Measurements from ENCODE around the gene HBA2.
"Not testable (repeated sequence)": the region's sequence is repeated elsewhere in the genome, so short reads cannot be mapped to it uniquely, and the experiment has no call there.

Gene HBA2

GRCh38 chr16:185213-185612 is 12.5 kb downstream of the HBA2 start:
- Histone ChIP-seq H3K9me3 (ENCODE audit: control insufficient read depth, insufficient read depth, low read depth, low read length) (no peaks in the 10 kb centered on the region), H3K4me3 (ENCODE audit: low read depth, low read length) (no peak overlapping the region), H3K9ac (ENCODE audit: low read length) (no peak overlapping the region), H3K36me3 (ENCODE audit: control insufficient read depth, insufficient read depth, low read length) (peaks cover 45% of the 10 kb centered on the region), H3K4me1 (ENCODE audit: control insufficient read depth, insufficient read depth, low read length) (peaks cover 4% of the 10 kb centered on the region; the same call in 1 of the 2 replicates), H3K27ac (ENCODE audit: low read depth, low read length) (no peak overlapping the region), H3K27me3 (ENCODE audit: control insufficient read depth, insufficient read depth, low read length) (peaks cover 10% of the 10 kb centered on the region)

DNA sequence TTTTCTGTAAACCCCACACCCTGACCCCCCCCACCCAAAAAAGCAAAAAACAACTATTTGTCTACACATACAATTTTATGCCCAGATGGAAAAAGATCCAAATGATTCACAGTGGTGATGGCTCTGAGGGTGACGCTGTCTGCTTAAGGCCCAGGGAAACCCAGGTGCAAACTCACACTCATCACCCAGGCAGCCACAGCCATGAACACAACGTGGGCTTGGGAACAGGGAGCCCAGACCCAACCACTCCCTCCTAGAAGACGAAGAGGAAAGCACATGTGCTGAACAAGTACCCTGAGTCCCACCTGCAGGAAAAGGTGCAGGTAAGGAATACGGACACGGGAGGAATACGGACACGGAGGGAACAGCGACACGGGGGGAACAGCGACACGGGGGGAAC is 13.0 kb downstream of the HBA2 start:
- no peak overlapping the region for H3K4me3 ChIP-seq (ENCODE audit: low read depth, low read length)
- peaks cover 50% of the 10 kb centered on the region for H3K36me3 ChIP-seq (ENCODE audit: control insufficient read depth, insufficient read depth, low read length)
- no peaks in the 10 kb centered on the region for H3K9me3 ChIP-seq (ENCODE audit: control insufficient read depth, insufficient read depth, low read depth, low read length)
- H3K9ac ChIP-seq (ENCODE audit: low read length), result no peak overlapping the region
- H3K4me1 ChIP-seq (ENCODE audit: control insufficient read depth, insufficient read depth, low read length), result peaks cover 4% of the 10 kb centered on the region; the same call in 1 of the 2 replicates
- H3K27ac ChIP-seq (ENCODE audit: low read depth, low read length), result no peak overlapping the region
- peaks cover 6% of the 10 kb centered on the region for H3K27me3 ChIP-seq (ENCODE audit: control insufficient read depth, insufficient read depth, low read length)

DNA sequence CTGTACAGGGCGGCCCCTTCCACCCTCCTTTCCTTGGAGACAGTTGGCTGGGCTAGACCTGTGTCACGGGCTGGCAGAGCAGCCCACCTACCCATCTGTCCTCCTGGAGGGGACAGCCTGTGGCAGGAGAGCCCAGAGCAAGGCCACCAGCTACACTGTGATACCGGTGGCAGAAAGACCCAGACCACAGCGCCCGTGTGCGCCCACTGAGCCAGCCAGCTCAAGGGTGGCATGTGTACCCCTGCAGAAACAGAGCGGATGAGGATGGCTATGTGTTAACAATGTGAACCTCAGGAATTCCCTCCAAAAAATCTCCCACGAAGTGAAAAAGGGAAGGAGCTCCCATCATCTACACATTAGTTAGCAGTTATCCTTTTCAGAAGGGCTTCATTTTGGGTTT is 14.7 kb downstream of the HBA2 start:
- Histone ChIP-seq H3K9ac (ENCODE audit: low read length) (no peak overlapping the region), H3K36me3 (ENCODE audit: control insufficient read depth, insufficient read depth, low read length) (peaks cover 67% of the 10 kb centered on the region), H3K27me3 (ENCODE audit: control insufficient read depth, insufficient read depth, low read length) (no peaks in the 10 kb centered on the region), H3K4me3 (ENCODE audit: low read depth, low read length) (no peak overlapping the region), H3K4me1 (ENCODE audit: control insufficient read depth, insufficient read depth, low read length) (no peaks in the 10 kb centered on the region), H3K27ac (ENCODE audit: low read depth, low read length) (no peak overlapping the region), H3K9me3 (ENCODE audit: control insufficient read depth, insufficient read depth, low read depth, low read length) (no peaks in the 10 kb centered on the region)

DNA sequence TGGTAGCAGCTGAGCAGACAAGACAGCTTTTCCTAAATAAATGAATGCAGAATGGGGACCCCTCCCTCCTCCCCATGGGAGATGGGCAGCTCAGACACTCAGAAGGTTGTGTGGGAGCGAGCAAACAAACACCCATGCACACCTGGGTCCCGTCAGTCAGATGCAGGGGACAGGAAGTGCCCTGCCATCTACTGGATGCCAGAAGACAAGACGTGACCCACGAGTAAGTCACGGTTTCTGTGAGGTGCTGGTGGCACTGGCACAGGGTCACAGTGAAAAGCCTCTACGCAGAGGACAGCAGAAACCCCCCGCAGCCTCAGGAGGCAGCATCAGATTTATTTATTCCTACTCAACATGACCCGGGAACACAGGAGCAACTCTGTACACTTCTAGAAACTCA is 16.0 kb downstream of the HBA2 start:
- Histone ChIP-seq H3K9ac (ENCODE audit: low read length) (no peak overlapping the region), H3K4me1 (ENCODE audit: control insufficient read depth, insufficient read depth, low read length) (no peaks in the 10 kb centered on the region), H3K36me3 (ENCODE audit: control insufficient read depth, insufficient read depth, low read length) (peaks cover 80% of the 10 kb centered on the region), H3K9me3 (ENCODE audit: control insufficient read depth, insufficient read depth, low read depth, low read length) (no peaks in the 10 kb centered on the region), H3K27me3 (ENCODE audit: control insufficient read depth, insufficient read depth, low read length) (no peaks in the 10 kb centered on the region), H3K4me3 (ENCODE audit: low read depth, low read length) (no peak overlapping the region), H3K27ac (ENCODE audit: low read depth, low read length) (no peak overlapping the region)

DNA sequence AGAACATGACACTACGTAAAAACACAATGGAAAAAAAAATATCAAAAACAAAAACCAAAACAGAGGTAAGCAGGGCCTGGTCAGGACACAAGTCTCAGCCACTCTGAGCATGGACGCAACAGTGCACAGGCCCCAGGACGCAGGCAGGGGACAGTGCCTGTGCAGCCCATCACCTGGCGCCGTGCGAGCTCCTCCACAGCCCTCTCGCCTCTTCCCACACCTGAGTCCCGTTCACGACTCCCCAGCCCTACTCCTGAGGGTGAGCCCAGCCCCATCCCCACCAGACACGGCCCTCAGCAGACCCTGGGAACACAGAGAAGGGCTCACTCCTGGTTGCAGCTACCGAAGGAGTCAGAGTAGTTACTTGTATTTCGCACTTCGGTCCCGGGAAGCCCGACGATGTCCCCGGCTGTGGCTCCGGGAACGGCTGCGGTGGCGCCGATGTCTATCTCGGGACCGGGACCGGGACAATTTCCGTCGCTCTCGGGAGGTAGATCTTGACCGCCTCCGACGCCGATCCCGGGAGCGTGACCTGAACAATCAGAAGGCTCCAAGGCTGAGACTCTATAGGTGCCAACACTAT is 17.0 kb downstream of the HBA2 start:
- no peak overlapping the region for H3K27ac ChIP-seq (ENCODE audit: low read depth, low read length)
- no peaks in the 10 kb centered on the region for H3K4me1 ChIP-seq (ENCODE audit: control insufficient read depth, insufficient read depth, low read length)
- no peak overlapping the region for H3K4me3 ChIP-seq (ENCODE audit: low read depth, low read length)
- no peak overlapping the region for H3K9ac ChIP-seq (ENCODE audit: low read length)
- H3K27me3 ChIP-seq (ENCODE audit: control insufficient read depth, insufficient read depth, low read length), result no peaks in the 10 kb centered on the region
- peaks cover 84% of the 10 kb centered on the region for H3K36me3 ChIP-seq (ENCODE audit: control insufficient read depth, insufficient read depth, low read length)
- no peaks in the 10 kb centered on the region for H3K9me3 ChIP-seq (ENCODE audit: control insufficient read depth, insufficient read depth, low read depth, low read length)

GRCh38 chr16:191831-192230 is 19.2 kb downstream of the HBA2 start:
- Histone ChIP-seq H3K36me3 (ENCODE audit: control insufficient read depth, insufficient read depth, low read length) (peaks cover 95% of the 10 kb centered on the region), H3K27me3 (ENCODE audit: control insufficient read depth, insufficient read depth, low read length) (no peaks in the 10 kb centered on the region), H3K27ac (ENCODE audit: low read depth, low read length) (no peak overlapping the region), H3K9me3 (ENCODE audit: control insufficient read depth, insufficient read depth, low read depth, low read length) (no peaks in the 10 kb centered on the region), H3K4me3 (ENCODE audit: low read depth, low read length) (no peak overlapping the region), H3K9ac (ENCODE audit: low read length) (no peak overlapping the region), H3K4me1 (ENCODE audit: control insufficient read depth, insufficient read depth, low read length) (no peaks in the 10 kb centered on the region)

DNA sequence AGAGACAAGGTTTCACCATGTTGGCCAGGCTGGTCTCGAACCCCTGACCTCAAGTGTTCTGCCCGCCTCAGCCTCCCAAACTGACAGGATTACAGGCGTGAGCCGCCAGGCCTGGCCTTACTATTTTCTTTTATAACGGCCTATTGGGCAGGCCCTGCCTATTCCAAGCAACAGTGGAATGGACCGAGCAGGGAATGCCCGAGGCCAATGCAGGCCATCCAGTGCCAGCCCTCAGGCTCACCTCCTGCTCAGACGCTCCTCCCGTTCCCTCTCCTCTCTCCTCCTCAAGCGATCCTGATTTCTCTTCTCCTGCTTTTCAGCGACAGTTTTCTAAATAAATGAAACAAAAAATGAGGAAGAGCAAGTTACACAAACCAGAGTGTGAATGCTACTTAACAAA is 20.0 kb downstream of the HBA2 start:
- no peak overlapping the region for H3K27ac ChIP-seq (ENCODE audit: low read depth, low read length)
- peaks cover 95% of the 10 kb centered on the region for H3K36me3 ChIP-seq (ENCODE audit: control insufficient read depth, insufficient read depth, low read length)
- no peaks in the 10 kb centered on the region for H3K4me1 ChIP-seq (ENCODE audit: control insufficient read depth, insufficient read depth, low read length)
- H3K4me3 ChIP-seq (ENCODE audit: low read depth, low read length), result no peak overlapping the region
- no peaks in the 10 kb centered on the region for H3K27me3 ChIP-seq (ENCODE audit: control insufficient read depth, insufficient read depth, low read length)
- no peaks in the 10 kb centered on the region for H3K9me3 ChIP-seq (ENCODE audit: control insufficient read depth, insufficient read depth, low read depth, low read length)
- no peak overlapping the region for H3K9ac ChIP-seq (ENCODE audit: low read length)

DNA sequence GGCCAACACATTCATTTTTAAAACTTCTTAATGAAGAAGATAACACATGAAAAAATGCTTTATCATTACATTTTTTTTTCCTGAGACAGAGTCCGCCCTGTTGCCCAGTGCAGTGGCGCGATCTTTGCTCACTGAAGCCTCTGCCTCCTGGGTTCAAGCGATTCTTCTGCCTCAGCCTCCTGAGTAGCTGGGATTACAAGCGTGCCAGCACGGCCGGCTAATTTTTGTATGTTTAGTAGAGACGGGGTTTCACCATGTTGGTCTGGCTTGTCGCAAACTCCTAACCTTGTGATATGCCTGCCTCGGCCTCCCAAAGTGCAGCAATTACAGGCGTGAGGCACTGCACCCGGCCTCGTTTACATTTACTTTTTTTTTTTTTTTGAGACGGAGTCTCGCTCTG is 20.8 kb downstream of the HBA2 start:
- Histone ChIP-seq H3K4me3 (ENCODE audit: low read depth, low read length) (no peak overlapping the region), H3K36me3 (ENCODE audit: control insufficient read depth, insufficient read depth, low read length) (peaks cover 96% of the 10 kb centered on the region), H3K4me1 (ENCODE audit: control insufficient read depth, insufficient read depth, low read length) (no peaks in the 10 kb centered on the region), H3K27ac (ENCODE audit: low read depth, low read length) (no peak overlapping the region), H3K9ac (ENCODE audit: low read length) (no peak overlapping the region), H3K27me3 (ENCODE audit: control insufficient read depth, insufficient read depth, low read length) (no peaks in the 10 kb centered on the region), H3K9me3 (ENCODE audit: control insufficient read depth, insufficient read depth, low read depth, low read length) (no peaks in the 10 kb centered on the region)

GRCh38 chr16:194516-194915 is 21.8 kb downstream of the HBA2 start:
- Histone ChIP-seq H3K9me3 (ENCODE audit: control insufficient read depth, insufficient read depth, low read depth, low read length) (no peaks in the 10 kb centered on the region), H3K27ac (ENCODE audit: low read depth, low read length) (no peak overlapping the region), H3K9ac (ENCODE audit: low read length) (no peak overlapping the region), H3K4me3 (ENCODE audit: low read depth, low read length) (no peak overlapping the region), H3K4me1 (ENCODE audit: control insufficient read depth, insufficient read depth, low read length) (no peaks in the 10 kb centered on the region), H3K27me3 (ENCODE audit: control insufficient read depth, insufficient read depth, low read length) (no peaks in the 10 kb centered on the region), H3K36me3 (ENCODE audit: control insufficient read depth, insufficient read depth, low read length) (peaks cover 95% of the 10 kb centered on the region)

GRCh38 chr16:200388-200787 is 27.7 kb downstream of the HBA2 start:
- H3K9ac ChIP-seq (ENCODE audit: low read length), result no peak overlapping the region
- H3K27ac ChIP-seq (ENCODE audit: low read depth, low read length), result no peak overlapping the region
- peaks cover 84% of the 10 kb centered on the region for H3K36me3 ChIP-seq (ENCODE audit: control insufficient read depth, insufficient read depth, low read length)
- no peaks in the 10 kb centered on the region for H3K9me3 ChIP-seq (ENCODE audit: control insufficient read depth, insufficient read depth, low read depth, low read length)
- H3K4me3 ChIP-seq (ENCODE audit: low read depth, low read length), result no peak overlapping the region
- no peaks in the 10 kb centered on the region for H3K4me1 ChIP-seq (ENCODE audit: control insufficient read depth, insufficient read depth, low read length)
- H3K27me3 ChIP-seq (ENCODE audit: control insufficient read depth, insufficient read depth, low read length), result no peaks in the 10 kb centered on the region

- H3K9me3 ChIP-seq (ENCODE audit: control insufficient read depth, insufficient read depth, low read depth, low read length), result no peaks in the 10 kb centered on the region
- H3K4me3 ChIP-seq (ENCODE audit: low read depth, low read length), result no peak overlapping the region
- H3K27me3 ChIP-seq (ENCODE audit: control insufficient read depth, insufficient read depth, low read length), result no peaks in the 10 kb centered on the region
- no peak overlapping the region for H3K27ac ChIP-seq (ENCODE audit: low read depth, low read length)
- H3K9ac ChIP-seq (ENCODE audit: low read length), result no peak overlapping the region
- H3K36me3 ChIP-seq (ENCODE audit: control insufficient read depth, insufficient read depth, low read length), result peaks cover 86% of the 10 kb centered on the region
- no peaks in the 10 kb centered on the region for H3K4me1 ChIP-seq (ENCODE audit: control insufficient read depth, insufficient read depth, low read length)
Observed at GRCh38 chr16:203246-203645, 30.6 kb downstream of the HBA2 start.

GRCh38 chr16:204046-204445 is 31.4 kb downstream of the HBA2 start:
- H3K4me3 ChIP-seq (ENCODE audit: low read depth, low read length); H3K27ac ChIP-seq (ENCODE audit: low read depth, low read length); H3K9me3 ChIP-seq (ENCODE audit: control insufficient read depth, insufficient read depth, low read depth, low read length); H3K9ac ChIP-seq (ENCODE audit: low read length); H3K27me3 ChIP-seq (ENCODE audit: control insufficient read depth, insufficient read depth, low read length); H3K4me1 ChIP-seq (ENCODE audit: control insufficient read depth, insufficient read depth, low read length): not testable (repeated sequence)
- peaks cover 86% of the 10 kb centered on the region for H3K36me3 ChIP-seq (ENCODE audit: control insufficient read depth, insufficient read depth, low read length)
